RKO (cell line): ENCODE data around the gene PIAS2.
"Not testable (repeated sequence)": the region's sequence is repeated elsewhere in the genome, so short reads cannot be mapped to it uniquely, and the experiment has no call there.

ENCODE experiments used
- DNase-seq: peaks from one replicate; pipeline ENCODE4 v3.0.0-alpha.2; 2016; ENCODE audit warnings: low spot score

Gene PIAS2, protein sequence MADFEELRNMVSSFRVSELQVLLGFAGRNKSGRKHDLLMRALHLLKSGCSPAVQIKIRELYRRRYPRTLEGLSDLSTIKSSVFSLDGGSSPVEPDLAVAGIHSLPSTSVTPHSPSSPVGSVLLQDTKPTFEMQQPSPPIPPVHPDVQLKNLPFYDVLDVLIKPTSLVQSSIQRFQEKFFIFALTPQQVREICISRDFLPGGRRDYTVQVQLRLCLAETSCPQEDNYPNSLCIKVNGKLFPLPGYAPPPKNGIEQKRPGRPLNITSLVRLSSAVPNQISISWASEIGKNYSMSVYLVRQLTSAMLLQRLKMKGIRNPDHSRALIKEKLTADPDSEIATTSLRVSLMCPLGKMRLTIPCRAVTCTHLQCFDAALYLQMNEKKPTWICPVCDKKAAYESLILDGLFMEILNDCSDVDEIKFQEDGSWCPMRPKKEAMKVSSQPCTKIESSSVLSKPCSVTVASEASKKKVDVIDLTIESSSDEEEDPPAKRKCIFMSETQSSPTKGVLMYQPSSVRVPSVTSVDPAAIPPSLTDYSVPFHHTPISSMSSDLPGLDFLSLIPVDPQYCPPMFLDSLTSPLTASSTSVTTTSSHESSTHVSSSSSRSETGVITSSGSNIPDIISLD

DNA sequence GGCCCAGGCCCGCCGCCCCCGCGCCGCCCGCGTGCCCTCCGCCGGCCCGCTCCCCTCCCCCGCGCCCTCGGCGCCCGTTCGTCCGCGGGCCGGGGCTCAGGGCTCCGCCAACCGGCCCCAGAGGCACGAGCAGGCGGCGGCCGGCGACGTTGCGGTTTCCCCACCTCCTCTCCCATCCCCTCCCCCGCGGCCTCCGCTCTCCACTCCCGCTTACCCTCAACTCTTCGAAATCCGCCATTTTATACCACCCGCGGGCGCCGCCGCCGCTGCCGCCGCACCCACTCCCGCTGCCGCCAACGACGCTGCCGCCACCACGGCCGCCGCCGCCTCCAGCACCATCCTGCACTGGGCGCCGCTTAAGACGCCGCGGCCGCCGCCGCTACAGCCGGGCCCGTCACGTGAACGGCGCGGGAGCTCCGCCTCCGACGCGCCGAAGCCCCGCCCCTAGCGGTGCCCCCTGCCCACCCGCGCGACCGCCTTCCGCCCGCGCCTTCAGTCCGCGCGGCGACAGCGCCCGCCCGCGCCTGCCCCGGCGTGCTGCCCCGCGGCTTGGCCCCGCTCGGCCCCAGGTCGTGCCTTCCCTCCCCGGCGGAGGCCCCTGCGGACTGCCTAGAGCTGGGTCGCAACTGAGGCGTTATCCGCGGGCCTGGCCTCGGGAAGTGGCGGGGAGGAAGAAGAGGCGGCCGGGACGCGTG lies at the start of gene PIAS2, which contains the start of gene KATNAL2:
Gene PIAS2 (minus strand): TSS at position 400 of the 695 bp plus-strand sequence. CDS start 162 bp downstream, at position 238.
Gene KATNAL2 (plus strand): TSS at position 495 of the 695 bp plus-strand sequence. CDS start 29,271 bp downstream, outside the sequence.
- DNase-seq, result peak; percentile 80

DNA sequence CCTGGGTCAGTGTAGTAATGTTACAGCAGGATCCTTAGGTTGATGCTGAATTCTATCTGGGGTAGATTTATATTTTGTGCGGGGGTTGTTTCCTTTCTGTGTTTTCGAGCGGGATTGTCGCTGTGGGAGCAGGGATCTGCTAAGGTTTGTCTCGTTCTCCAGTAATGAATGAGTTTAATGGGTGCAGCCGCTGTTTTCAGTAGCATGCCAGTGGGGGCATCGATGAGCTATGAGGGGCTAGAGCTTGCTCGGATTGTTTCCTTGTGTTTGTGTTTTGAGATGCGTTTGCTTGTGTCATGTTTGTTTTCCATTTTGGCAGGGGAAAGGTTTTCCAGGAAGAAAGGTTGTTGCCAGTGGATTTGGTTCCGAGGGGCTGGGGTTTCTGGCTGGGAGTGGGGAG lies 49.0 kb upstream of the PIAS2 start:
- DNase-seq, result not testable (repeated sequence)

DNA sequence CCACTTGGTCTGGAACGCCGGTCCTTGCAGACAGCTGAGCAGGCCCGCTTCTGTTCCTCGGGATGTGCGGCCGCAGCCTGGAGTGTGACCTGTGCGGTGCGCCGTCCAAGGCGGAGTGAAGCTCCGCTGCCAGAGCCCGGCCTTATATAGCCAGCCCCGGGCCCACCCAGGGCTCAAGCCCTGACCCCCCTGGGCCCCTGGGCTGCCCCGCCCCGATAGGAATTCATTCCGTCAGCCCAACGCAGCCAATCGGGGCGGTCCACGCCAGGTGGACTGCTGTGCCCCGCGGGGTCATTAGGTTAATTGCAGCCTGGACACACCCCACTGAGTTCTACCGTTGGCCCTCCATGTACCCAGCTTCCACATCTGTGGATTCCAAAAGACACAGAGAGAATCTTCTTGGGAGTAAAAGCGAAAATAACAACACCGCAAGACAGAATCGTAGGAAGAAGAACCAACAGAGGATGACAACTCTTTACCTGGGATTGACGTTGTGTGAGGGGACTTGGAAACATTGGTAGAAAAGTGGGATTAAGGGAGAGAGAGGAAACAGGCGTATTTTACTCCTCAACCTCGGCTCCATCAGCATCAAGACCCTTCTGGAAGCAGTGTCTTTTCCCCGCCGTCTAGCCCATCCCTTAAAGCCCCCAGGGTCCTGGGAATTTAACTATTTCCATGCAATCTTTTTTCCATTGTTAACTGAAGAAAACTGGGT lies 47.4 kb upstream of the PIAS2 start:
- not testable (repeated sequence) for DNase-seq

DNA sequence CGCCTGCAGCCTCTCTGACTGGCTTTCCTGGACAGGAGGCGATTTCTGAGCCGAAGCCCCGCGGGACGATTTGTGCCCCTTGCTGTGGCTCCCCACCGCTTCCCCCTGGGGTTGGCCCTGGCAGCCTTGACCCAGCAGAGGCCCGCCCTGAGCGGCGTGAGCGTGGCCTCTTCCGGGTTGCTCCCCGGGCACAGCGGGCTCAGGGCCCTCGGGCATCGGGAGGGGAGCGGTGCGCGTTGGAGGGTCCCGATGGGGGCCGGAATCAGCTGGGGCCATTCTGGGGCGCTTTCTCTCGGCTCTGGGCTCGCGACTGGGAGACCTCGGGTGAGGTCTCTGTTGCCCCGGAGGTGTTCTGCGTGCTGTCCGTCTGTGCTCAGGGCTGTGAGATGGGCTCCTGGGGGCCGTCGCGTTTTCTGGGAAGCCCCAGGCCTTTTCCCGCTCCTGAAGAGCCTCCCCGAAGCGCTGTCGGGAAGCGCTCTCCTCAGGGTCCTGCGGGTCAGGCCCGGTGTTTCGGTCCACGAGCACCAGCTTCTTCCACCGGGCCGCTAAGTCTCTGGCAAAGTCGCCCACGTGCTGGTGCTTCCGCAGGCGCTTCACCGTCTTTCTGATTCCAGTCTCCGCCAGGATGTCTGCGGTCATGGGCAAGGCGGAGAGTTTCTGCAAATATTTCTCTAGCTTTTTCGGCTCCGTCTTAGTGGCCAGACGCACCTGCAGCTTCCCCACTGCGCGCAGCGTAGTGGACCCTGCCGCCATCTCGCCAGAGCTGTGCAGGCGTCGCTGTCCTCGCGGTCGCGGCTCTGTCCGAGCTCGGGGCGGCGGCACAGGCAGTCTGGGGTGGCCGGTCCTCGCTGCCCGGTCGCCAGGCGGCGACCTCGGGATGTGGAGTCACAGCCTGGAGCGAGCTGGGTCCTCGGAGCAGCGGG lies 46.6 kb upstream of the PIAS2 start:
- DNase-seq, result not testable (repeated sequence)

DNA sequence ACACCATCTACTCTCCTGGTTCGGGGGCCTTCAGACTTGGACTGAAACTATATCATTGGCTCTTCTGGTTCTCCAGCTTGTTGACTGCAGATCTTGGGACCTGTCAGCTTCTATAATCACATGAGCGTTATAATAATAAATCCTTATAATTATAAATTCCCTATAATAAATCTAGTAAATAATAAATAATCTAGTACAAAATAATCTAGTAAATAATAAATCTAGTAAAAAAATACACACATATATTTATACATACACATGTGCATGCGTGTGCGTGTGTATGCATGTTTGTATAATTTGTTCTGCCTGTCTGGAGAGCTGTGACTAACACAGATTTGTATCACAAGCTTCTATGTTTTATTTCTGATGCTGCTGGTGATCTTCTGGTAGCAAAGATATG lies 40.9 kb upstream of the PIAS2 start:
- no peak for DNase-seq

DNA sequence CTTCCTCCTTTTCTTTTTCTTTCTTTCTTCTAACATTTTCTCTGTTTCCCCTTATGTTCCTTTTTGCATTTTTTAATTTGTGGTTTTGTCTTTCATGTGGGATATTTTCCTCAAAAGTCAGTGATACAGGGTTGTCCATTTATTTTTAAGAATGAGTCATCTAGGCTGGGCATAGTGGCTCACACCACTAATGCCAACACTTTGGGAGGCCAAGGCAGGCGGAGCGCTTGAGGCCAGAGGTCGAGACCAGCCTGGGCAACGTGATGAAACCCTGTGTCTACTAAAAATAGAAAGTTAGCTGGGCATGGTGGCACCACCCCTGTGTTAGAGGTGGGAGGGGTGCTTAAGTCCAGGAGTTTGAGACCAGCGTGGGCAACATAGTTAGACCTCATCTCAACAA lies 35.9 kb upstream of the PIAS2 start:
- DNase-seq, result no peak

DNA sequence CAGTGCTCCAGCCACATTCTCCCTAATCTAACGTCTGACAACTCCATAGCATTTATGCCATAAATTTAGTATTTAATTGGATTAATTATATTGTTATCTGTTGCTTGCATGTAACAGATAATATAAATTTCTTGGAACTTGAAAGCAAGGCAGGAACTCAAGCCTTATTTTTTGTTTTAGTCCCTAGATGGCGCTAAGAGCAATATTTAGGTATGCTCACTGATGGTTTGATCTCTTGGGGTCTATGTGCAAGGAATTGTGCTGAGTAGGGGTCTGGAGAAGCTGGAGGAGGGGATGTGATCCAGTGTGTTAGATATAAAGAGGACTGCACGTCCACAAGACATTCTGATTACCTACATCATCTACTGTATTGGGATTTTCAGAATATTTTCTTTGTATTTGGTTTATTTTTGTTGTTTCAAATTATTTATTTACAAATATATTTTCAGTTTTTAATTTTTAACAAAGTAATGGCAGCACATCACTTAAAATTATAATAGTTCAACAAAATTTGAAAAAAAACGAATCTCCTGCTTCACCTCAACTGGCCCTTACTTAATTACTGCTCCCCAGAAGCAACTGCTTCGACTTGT lies 32.9 kb upstream of the PIAS2 start:
- DNase-seq, result peak; percentile 41

DNA sequence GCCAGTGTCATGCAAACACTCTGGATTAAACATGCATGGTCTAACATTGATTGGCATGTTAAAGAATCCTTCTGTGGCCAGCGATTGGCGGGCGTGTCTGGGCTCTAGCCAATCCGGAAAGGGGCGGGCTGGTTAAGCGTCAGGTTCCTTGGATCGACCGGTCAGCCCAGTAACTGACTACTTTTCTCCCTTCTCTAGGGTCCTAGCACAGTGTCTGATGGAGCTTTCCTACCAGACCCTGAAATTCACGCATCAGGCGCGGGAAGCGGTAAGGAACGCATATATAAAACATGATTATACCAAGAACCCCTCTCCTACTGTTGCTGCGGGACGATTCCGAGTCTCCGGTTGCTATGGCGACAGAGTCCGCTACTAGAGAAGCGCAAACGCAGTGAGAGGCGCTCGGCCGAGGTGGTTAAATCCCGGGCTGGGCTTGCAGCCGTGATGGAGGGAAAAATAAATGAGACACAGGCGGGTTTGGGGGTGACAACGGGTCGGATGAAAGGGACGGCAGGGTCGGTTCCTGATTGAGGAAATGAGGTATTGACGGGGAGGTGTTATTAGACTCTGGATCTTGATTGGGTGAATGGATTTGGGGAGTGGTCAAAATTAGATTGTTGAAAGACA lies 29.5 kb upstream of the PIAS2 start:
- no peak for DNase-seq

DNA sequence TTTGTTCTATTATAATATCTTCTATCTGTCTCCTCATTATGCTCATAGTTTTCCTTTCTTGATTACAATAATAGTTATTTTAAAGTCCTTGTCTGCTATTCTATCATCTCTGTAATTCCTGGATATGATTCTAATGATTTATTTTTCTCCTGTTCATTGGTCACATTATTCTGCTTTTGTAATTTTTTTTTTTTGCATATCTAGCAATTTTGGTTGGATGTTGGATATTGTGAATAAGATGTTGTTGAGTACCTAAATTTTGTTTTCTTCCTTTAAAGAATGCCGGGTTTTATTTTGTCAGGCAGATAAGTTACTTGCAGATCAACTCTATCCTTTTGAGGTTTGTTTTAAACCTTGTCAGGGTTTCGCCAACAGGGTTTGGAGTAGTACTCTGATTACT lies 25.3 kb upstream of the PIAS2 start:
- DNase-seq, result no peak

DNA sequence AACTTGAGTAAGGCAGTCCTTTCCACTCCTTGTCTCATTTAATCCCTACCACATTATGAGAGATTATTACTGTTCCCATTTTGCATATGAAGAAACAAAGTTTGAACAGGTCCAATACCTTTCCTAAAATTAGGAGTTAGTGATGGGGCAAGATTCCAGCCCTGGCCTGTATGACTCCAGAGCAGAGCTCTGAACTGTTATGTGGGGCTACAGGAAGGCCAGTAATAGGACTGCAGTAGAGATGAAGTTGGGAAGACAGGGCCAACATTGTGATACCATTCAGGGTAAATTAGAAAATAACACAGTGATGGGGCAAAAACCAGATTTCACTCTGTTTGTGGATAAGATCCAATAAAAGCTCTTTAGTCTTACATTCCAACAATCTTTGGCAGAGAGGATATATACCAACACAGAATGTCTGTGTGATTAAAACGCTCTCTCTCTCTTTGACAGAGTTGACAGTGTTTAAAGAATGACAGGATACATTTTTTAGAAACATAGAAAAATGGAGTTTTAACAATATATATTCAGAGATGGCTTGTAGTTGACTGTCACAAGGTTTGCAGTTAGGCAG lies 22.8 kb upstream of the PIAS2 start:
- no peak for DNase-seq

DNA sequence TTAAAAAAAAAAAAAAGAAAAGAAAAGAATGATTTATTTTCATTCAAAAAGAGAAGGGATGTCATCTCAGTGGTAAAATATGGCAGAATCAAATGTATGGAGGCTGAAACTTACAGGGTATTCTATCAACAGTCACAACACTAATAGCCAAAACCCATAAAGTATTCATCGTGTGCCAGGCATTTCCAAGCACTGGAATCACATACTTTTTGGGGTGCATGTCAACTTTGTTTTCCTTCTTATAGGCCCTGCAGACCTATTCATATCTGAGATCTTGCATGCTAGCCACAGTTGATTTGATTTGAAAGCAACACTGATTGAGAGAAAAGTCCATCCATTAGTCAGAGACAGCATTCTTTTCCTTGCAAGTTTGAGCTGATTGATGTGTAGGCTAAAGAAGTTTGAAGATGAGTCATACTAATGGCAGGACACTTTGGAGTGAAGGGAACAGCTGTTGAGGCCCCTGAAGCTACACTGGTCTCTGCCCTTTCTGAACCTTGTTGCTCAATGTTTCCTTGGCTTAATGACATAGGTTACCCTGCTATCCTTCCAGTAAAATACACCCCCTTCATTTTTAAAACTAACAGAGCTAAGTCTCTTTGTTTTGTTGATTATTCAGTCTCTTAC lies 22.1 kb upstream of the PIAS2 start:
- peak; percentile 52 for DNase-seq

DNA sequence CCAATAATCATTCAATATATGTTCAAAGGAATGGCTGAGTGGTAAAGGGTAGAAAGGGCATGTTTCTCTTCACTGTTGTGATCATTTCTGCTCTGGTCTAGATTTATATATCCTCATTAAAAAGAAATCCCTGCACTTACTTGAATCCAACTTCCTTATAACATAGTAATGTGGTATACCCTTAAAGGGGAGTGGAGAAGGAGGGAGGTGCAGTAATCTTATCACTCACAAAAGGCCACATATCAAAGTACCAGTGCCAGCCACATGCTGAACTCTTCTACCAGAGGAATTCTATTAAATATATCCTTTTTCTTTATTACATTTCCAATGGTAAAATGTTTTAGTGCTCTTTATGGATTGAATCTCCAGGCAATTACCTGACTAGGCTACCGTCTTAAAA lies 3.3 kb upstream of the PIAS2 start:
- no peak for DNase-seq

DNA sequence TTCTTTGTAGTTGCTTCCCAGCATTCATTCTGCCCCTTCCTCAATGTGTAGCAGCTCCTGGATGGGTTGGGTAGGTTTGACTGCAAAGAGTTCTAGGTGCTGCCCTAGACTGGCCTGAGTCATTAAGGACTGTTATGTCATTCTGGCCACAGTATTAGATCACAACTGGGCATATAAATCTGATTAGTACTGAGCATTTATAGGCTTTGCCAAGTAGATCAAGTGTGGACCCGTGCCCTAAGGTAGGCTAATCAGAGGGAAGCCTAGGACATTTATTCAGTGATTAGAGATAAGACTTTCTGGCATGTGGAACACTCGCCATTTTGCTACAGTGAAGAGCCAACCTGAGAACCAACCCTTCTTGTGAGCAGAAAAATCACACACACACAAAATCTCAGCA lies 2.8 kb upstream of the PIAS2 start:
- DNase-seq, result peak; percentile 15

DNA sequence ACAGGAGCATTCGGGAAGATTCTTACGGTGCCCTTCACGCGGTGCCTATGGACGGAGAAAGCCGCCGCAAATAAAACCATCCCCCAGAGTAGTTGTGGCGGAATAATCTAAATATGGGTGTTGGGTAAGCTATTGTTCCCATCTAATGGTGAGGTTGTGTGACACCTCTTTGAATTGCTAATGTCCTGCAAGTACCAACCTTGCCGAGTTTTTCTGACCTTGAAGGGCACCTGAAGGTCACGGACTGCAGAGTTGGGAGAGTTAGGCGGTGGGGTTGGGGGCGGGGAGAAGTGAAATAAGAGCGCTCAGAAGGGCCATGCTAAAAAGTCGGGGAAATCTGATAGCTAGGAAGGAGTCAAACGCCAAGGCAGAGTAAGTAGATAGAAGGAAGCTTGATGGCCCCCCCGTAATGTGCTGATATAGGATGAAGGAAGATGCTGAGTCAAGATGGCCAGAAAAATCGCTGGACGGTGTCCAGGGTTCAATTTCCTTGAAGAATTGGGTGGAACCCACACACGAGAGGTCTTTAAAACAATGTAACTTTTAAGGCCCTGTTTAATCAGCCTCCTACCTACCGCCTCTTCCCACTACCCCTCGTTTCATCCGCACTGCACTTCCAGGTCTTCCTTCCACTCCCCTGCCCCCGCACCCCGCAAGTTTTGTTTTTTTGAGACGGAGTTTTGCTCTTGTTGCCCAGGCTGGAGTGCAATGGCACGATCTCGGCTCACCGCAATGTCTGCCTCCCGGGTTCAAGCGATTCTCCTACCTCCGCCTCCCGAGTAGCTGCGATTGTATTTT lies 695 bp upstream of the PIAS2 start:
- peak; percentile 66 for DNase-seq

DNA sequence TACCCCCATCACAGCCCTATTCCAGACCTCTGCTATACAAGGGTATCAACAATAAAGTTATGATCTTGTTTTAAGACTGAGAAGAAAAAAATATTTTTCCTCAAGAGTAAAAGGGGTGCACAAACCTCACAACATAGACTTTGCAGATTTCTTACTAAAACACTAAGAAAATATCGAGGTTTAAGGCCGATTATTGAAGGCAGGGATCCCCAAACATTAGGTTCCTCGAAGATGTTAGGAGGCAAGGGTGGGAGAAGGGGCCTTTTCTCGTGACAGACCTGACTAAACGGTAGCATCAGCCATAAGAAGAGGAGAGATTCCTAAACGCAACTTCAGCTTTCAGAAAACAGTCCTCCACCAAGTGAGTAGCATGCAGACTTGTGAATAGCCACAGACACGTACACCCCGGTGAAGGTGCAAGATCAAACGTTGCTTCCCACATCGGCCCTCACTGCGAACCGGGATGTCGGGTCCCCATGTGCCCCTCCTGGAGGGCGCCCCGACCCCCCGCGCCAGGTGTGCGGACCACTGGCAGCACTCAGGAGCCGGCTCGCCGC lies 678 bp downstream of the PIAS2 start:
- peak; percentile 56 for DNase-seq

DNA sequence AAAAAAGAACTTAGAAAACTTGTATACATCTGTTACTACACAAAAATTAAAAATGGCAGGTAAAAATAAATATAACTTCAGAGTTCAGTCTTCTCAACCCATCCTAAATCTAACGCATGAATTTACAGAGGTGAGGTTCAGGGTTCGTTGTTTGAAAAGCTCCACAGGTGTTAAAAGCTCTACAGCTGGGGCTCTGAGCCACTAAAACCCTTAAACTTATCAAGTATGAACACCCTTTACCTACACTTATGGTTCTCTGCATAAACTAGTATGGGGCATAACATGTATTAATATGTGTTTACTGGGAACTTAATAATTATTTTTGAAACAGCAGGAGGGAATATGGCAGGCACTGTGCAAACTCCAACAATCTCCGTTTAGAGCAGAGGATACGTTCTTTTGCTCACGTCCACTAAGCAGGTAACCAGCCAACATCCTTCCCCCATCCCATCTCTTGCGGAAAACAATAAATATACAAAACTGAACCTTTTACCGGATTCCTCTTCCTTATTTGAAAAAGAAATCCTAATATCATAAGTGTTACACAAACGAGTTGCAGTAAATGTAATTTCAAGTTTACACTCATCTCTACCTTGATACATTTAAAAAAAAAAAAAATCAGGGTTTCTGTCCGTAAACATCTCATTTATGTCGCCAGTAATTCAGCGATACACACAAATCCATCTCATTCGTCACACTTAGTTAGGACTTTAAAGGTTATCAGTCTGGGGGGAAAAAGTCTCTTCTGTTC lies 1.3 kb downstream of the PIAS2 start:
- peak; percentile 16 for DNase-seq

DNA sequence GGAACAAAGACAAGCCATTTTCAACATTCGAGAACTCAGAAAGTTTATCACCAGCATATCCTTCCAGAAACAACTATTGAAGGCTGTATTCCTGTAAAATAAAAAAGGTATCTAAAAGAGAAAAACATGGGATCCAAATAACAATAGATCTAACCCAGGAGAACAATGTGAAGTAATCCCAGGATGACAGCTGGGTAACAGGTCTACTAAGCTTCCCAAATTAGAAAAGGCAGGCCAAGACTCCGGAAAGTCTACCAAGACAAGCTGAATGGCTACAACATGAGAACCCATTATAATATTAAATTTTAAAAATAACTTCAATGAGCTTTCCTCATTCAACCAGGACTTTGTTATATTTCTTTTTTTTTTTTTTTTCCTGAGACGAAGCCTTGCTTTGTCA lies 6.5 kb downstream of the PIAS2 start:
- DNase-seq, result no peak
